IPS-18a (cell line): ENCODE measurements around the gene ZFP36L2.
A peak's percentile ranks its signal among the peaks of the same experiment; 100 is the strongest.

Experiments used
- H3K27ac ChIP-seq: one replicate; pipeline ENCODE4 v1.5.1; 2013; ENCODE audit warnings: low read length
- H3K27me3 ChIP-seq: one replicate; pipeline ENCODE4 v1.6.1; 2013; ENCODE audit warnings: mild to moderate bottlenecking, low read length; ENCODE audit not compliant: control insufficient read depth, insufficient read depth
- H3K36me3 ChIP-seq: one replicate; pipeline ENCODE4 v1.6.1; 2013; ENCODE audit warnings: low read depth, low read length; ENCODE audit not compliant: control insufficient read depth
- H3K4me1 ChIP-seq: one replicate; pipeline ENCODE4 v1.6.1; 2013; ENCODE audit warnings: low read depth, low read length; ENCODE audit not compliant: control insufficient read depth
- H3K4me3 ChIP-seq: one replicate; pipeline ENCODE4 v1.5.1; 2013; ENCODE audit warnings: low read length
- H3K9ac ChIP-seq: one replicate; pipeline ENCODE4 v1.6.1; 2013; ENCODE audit warnings: mild to moderate bottlenecking, low read length, moderate library complexity
- H3K9me3 ChIP-seq: one replicate; pipeline ENCODE4 v1.6.1; 2013; ENCODE audit warnings: low read depth, low read length; ENCODE audit not compliant: control insufficient read depth

The ZFP36L2 gene

GRCh38 chr2:43227830-43228281 lies 1.4 kb upstream of the ZFP36L2 start:
- Histone ChIP-seq H3K27me3 (no peaks in the 10 kb centered on the region), H3K9ac (peak overlapping the region; percentile 96), H3K4me3 (peak overlapping the region; percentile 83), H3K36me3 (peaks cover 19% of the 10 kb centered on the region), H3K4me1 (peaks cover 28% of the 10 kb centered on the region), H3K27ac (no peak overlapping the region), H3K9me3 (no peaks in the 10 kb centered on the region)

DNA sequence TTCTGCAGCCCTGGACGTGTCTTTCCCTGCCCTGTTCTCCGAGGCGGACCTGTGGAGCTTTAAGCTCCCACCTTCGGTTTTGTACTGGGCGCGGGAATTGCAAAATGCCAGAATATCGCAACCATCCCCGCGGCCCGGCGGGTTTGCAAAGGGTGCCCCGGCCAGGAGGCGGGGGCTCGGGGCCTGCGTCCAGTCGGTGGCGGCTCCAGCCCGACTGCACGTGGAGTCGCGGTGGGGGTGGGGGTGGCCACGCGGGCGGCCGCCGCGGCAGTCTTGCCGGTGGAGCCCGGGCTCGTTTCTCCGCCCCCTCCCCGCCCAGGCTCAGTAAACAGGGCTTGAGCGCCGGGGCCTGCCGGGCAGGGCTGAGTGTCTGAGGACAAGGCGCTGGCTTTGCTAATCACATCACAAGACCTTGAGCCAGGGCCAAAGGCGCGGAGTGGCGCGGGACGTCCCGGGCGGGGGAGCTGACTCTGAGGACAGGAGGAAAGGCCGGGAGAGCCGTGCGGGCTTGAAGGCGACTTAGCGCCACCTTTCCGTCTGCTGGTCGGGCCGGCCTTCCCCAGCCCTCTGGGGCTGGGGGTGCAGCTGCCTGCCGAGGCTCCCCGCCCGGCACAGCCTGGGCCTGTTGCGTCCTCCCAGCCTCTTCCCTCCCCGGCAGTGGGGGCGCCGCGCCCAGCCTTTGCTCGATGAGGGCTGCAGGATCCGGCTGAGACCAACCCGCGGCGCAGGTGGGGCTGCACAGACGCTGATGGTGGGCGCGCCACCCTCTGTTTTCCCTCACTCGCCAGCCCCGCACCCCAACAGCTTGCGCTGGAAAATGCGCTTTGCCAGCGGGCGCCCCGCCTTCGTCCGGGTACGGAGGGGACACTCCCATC lies 786 bp upstream of the ZFP36L2 start:
- no peaks in the 10 kb centered on the region for H3K27me3 ChIP-seq
- peaks cover 34% of the 10 kb centered on the region for H3K4me1 ChIP-seq
- H3K27ac ChIP-seq: peak overlapping the region; percentile 73
- H3K4me3 ChIP-seq: peak overlapping the region; percentile 83
- peaks cover 26% of the 10 kb centered on the region for H3K36me3 ChIP-seq
- no peaks in the 10 kb centered on the region for H3K9me3 ChIP-seq
- H3K9ac ChIP-seq: peak overlapping the region; percentile 96

GRCh38 chr2:43225788-43226557 lies 433 bp downstream of the ZFP36L2 start:
- H3K4me3 ChIP-seq: peak overlapping the region; percentile 83
- peaks cover 44% of the 10 kb centered on the region for H3K4me1 ChIP-seq
- peak overlapping the region; percentile 78 for H3K9ac ChIP-seq
- H3K9me3 ChIP-seq: no peaks in the 10 kb centered on the region
- no peaks in the 10 kb centered on the region for H3K27me3 ChIP-seq
- H3K36me3 ChIP-seq: peaks cover 26% of the 10 kb centered on the region
- peak overlapping the region; percentile 33 for H3K27ac ChIP-seq

DNA sequence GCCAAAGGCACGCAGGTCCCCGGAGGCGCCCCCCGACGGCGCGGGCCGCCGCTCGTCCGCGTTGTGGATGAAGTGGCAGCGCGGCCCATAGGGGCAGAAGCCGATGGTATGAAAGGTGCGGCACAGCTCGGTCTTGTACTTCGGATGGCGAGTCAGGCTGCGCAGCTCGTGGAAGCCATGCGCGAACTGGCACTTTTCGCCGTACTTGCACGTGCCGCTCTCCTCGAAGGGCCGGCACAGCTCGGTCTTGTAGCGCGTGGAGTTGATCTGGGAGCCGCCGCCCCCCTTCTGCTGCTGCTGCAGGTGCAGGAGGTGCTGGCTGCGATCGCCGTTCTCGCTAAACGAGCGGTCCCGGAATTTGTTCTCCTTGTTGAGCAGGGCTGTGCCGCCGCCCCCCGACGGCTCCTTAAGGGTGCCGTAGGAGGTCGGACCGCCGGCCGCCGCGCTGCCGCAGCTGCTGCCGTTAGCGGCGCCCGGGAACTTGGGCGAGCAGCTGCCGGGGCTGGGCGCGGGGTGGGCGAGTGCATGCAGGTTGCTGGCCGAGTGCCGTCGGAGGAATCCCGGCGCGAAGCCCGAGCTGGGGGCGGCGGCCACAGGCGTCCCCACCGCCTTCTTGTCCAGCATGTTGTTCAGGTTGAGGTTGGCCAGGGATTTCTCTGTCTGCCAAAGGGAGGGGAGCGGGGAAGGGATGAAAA lies 1.2 kb downstream of the ZFP36L2 start:
- no peak overlapping the region for H3K27ac ChIP-seq
- peaks cover 26% of the 10 kb centered on the region for H3K36me3 ChIP-seq
- H3K4me3 ChIP-seq: peak overlapping the region; percentile 83
- H3K9me3 ChIP-seq: no peaks in the 10 kb centered on the region
- peaks cover 44% of the 10 kb centered on the region for H3K4me1 ChIP-seq
- no peaks in the 10 kb centered on the region for H3K27me3 ChIP-seq
- H3K9ac ChIP-seq: peak overlapping the region; percentile 78

DNA sequence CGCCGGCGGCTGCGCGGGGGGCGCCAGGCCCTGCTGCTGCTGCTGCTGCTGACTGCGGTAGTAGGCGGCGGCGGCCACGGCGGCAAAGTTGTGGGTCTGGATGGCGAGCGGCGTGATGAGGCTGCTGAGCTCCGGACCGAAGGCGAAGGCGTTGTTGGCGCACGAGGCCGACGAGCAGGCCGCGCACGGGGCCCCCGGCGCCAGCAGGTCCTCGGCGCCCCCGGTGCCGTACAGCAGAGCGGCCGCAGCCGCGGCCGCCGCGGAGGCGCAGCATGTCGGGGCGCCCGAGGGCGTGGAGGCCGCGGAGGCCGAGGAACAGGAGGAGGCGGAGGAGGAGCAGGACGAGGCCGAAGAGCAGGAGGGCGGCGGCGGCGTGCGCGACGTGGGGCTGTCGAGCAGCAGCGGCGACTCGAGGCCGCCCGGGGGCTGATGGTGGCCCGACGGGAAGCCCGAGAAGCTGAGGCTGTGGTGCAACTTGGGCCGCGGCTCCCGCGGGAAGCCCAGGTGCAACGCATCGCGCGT lies 1.8 kb downstream of the ZFP36L2 start:
- Histone ChIP-seq H3K9ac (peak overlapping the region; percentile 78), H3K36me3 (peaks cover 26% of the 10 kb centered on the region), H3K4me3 (peak overlapping the region; percentile 83), H3K27me3 (no peaks in the 10 kb centered on the region), H3K27ac (no peak overlapping the region), H3K4me1 (peaks cover 47% of the 10 kb centered on the region), H3K9me3 (no peaks in the 10 kb centered on the region)

DNA sequence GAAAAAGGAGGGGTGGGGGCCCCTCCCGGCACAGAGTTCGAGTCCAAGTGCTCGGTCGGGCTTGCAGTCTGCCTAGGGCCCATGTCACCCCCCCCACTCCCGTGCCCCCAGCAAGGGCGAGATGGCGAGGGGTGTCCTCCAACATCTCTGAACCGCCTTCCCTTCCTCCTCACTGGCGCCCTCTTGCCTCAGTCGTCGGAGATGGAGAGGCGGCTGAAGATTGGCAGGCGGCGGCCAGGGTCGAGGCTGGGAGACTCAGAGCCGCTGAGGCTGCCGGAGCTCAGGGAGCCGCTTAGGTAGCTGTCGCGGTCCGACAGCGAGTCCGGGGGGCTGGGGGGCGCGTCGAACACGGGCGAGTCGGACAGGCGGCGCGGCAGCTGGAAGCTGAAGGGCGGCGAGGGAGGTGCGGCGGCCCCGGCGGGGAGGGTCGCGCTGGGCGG lies 2.3 kb downstream of the ZFP36L2 start:
- peaks cover 26% of the 10 kb centered on the region for H3K36me3 ChIP-seq
- H3K9ac ChIP-seq: peak overlapping the region; percentile 42
- H3K4me3 ChIP-seq: peak overlapping the region; percentile 83
- H3K27me3 ChIP-seq: no peaks in the 10 kb centered on the region
- H3K9me3 ChIP-seq: no peaks in the 10 kb centered on the region
- H3K27ac ChIP-seq: no peak overlapping the region
- H3K4me1 ChIP-seq: peaks cover 52% of the 10 kb centered on the region

DNA sequence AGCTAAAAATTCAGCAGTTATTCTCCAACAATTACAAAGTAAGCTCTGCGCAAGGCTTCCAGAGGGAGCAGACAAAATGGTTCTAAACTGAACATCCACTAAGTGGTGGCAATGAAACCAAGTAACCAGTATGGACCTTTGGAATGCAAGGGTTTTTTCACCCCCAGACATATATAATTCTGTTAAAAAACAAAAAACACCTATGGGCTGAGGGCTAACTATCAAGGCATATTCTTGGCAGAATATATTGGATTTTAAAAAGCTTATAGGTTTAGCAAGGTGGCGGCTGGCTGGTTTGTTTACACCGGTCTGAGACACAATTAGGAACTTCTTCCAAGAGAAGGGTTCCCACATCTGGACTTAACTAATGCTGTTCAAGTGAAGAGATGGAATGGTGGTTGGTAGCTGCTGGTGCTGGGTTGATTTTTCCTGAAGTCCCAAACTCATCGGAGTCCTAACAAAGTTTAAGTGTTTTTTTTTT lies 2.8 kb downstream of the ZFP36L2 start:
- Histone ChIP-seq H3K27me3 (no peaks in the 10 kb centered on the region), H3K9ac (peak overlapping the region; percentile 42), H3K4me1 (peaks cover 55% of the 10 kb centered on the region), H3K27ac (no peak overlapping the region), H3K36me3 (peaks cover 26% of the 10 kb centered on the region), H3K4me3 (peak overlapping the region; percentile 83), H3K9me3 (no peaks in the 10 kb centered on the region)

- Histone ChIP-seq H3K9ac (peak overlapping the region; percentile 42), H3K27me3 (no peaks in the 10 kb centered on the region), H3K4me3 (peak overlapping the region; percentile 83), H3K36me3 (peaks cover 26% of the 10 kb centered on the region), H3K27ac (no peak overlapping the region), H3K4me1 (peaks cover 54% of the 10 kb centered on the region), H3K9me3 (no peaks in the 10 kb centered on the region)
Measured at GRCh38 chr2:43222475-43223309, 3.7 kb downstream of the ZFP36L2 start.

DNA sequence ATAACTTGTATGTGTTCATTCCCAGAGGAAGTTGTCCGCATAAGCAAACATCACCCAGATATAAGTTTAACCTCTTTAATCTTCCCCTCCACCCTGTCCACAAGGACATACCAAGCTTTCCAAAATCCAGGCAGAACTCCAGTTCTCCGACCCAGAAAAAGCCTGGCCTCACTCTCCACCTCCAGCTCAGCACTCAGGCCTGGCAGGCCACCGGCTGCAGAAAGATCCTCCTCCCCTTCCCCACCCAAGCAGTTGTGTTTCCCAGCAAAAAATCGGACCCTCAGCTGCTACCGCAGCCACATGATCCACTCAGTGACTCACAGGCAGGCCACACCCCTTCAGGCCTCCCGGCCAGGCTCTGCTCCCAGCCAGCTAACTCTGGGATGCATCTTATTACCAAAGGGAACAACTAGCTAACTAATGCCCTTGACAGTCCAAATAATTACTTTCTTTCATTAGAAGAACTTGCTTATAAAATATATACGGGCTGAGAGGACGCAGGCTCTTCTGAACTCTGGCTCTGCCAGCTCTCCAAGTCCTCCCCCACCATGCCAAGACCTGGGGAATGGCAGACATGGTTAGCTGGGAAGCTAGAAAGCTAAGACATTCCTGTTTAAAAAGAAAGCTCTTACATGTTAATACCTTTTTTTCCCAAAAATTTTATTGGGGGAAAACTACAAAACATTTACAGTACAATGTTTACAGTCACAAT lies 4.5 kb downstream of the ZFP36L2 start:
- Histone ChIP-seq H3K36me3 (peaks cover 26% of the 10 kb centered on the region), H3K4me1 (peaks cover 59% of the 10 kb centered on the region)

More for the DNA sequence above, 4.5 kb downstream of the ZFP36L2 start:
- peak overlapping the region; percentile 83 for H3K4me3 ChIP-seq
- H3K27ac ChIP-seq: peak overlapping the region; percentile 31
- no peaks in the 10 kb centered on the region for H3K27me3 ChIP-seq
- H3K9ac ChIP-seq: peak overlapping the region; percentile 42
- H3K9me3 ChIP-seq: no peaks in the 10 kb centered on the region
